Measurements from ENCODE around the gene FNIP1.

DNA sequence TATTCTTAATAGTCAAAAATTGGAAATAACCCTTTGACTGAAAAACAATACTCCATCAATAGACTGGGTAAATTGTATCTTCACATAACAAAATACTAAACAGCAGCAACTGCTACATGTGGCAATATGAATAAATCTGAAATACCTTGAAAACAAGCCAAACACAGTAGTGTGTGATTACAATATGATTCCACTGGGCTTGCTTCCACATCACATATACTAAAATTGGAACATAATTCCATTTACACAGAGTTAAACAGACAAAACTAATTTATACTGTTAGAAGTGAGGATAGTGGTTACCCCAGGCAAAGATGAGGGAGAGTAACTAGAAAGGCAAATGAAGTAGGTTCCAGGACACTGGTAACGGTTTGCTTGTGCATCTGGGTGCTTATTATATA lies 20.4 kb downstream of the FNIP1 start:
- TF ChIP-seq, protein P1, sequence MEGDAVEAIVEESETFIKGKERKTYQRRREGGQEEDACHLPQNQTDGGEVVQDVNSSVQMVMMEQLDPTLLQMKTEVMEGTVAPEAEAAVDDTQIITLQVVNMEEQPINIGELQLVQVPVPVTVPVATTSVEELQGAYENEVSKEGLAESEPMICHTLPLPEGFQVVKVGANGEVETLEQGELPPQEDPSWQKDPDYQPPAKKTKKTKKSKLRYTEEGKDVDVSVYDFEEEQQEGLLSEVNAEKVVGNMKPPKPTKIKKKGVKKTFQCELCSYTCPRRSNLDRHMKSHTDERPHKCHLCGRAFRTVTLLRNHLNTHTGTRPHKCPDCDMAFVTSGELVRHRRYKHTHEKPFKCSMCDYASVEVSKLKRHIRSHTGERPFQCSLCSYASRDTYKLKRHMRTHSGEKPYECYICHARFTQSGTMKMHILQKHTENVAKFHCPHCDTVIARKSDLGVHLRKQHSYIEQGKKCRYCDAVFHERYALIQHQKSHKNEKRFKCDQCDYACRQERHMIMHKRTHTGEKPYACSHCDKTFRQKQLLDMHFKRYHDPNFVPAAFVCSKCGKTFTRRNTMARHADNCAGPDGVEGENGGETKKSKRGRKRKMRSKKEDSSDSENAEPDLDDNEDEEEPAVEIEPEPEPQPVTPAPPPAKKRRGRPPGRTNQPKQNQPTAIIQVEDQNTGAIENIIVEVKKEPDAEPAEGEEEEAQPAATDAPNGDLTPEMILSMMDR (IDR thresholded peaks at IDR 0.05; ENCODE audit: insufficient read depth, low read length, poor library complexity, severe bottlenecking): no peak
- no peak for TF ChIP-seq EZH2phosphoT487 (conservative IDR thresholded peaks at IDR 0.05; ENCODE audit: low read length)

All from SU-DHL-6 (cell line).